PC-9 (cell line): ENCODE data around the gene ADAMTS7. TPM values are rescaled to one million over a fixed set of nuclear protein-coding genes. Genes with fewer than 3 reads are reported as not detected.
A peak's percentile ranks its signal among the peaks of the same experiment; 100 is the strongest.
"Not testable (repeated sequence)": the region's sequence is repeated elsewhere in the genome, so short reads cannot be mapped to it uniquely, and the experiment has no call there.

Experiments used
- BruUV-seq: library from RNA; stranded (reverse); fragments of 400-500 nt; replicated peaks from 2 replicates; lab custom pipeline; 2021; lab: Mats Ljungman, UMichigan
- CTCF ChIA-PET: fragments of 300-600 bp; sonication (Branson Sonifier 250); formaldehyde crosslinking; loops from one replicate; lab custom pipeline; 2022; ENCODE audit warnings: antibody characterized with exemption; lab: Charles Lee
- POLR2A ChIA-PET: fragments of 300-600 bp; sonication (Branson Sonifier 250); formaldehyde crosslinking; loops from one replicate; lab custom pipeline; 2022; ENCODE audit warnings: antibody characterized with exemption; ENCODE audit not compliant: unreplicated experiment; lab: Charles Lee
- DNase-seq, 2 experiments: peaks; one replicate each; pipeline versions ENCODE4 v3.0.0 to v3.0.0-alpha.2; 2015 to 2022; ENCODE audit warnings: mixed read lengths in 1 of 2
- H2AFZ ChIP-seq: fragments of 200-600 bp; sonication (generic); 2 replicates; pipeline ENCODE4 v1.8.1; 2017; ENCODE audit warnings: antibody characterized with exemption
- H3F3A ChIP-seq: fragments of 200-600 bp; sonication (generic); 2 replicates; pipeline ENCODE4 v1.8.1; 2017; ENCODE audit warnings: antibody characterized with exemption, mild to moderate bottlenecking, low read depth; ENCODE audit not compliant: insufficient read depth
- H3K27ac ChIP-seq: fragments of 200-600 bp; sonication (generic); 2 replicates; pipeline ENCODE4 v1.6.1; 2016; ENCODE audit warnings: mixed run types
- H3K27me3 ChIP-seq: fragments of 200-600 bp; sonication (generic); 2 replicates; pipeline ENCODE4 v1.6.1; 2016; ENCODE audit warnings: low read depth, mixed run types; ENCODE audit not compliant: insufficient read depth
- H3K36me3 ChIP-seq: fragments of 200-600 bp; sonication (generic); 2 replicates; pipeline ENCODE4 v1.6.1; 2016; ENCODE audit warnings: low read depth, mixed run types
- H3K4me1 ChIP-seq: fragments of 200-600 bp; sonication (generic); replicated peaks from 2 replicates; pipeline ENCODE4 v1.6.1; 2016; ENCODE audit warnings: mixed run types; ENCODE audit not compliant: insufficient read depth
- H3K4me2 ChIP-seq: fragments of 200-600 bp; sonication (generic); 2 replicates; pipeline ENCODE4 v1.6.1; 2017; ENCODE audit warnings: mixed run types
- H3K4me3 ChIP-seq: fragments of 200-600 bp; sonication (generic); 2 replicates; pipeline ENCODE4 v1.6.1; 2016; ENCODE audit warnings: mixed run types
- H3K79me2 ChIP-seq: fragments of 200-600 bp; sonication (generic); 2 replicates; pipeline ENCODE4 v1.6.1; 2017; ENCODE audit warnings: low read depth, mixed run types
- H3K9me2 ChIP-seq: fragments of 200-600 bp; sonication (generic); 2 replicates; pipeline ENCODE4 v1.8.1; 2017; ENCODE audit warnings: mild to moderate bottlenecking; ENCODE audit not compliant: insufficient read depth
- H3K9me3 ChIP-seq: fragments of 200-600 bp; sonication (generic); 2 replicates; pipeline ENCODE4 v1.8.1; 2016; ENCODE audit warnings: low read depth; ENCODE audit not compliant: insufficient read depth
- H4K20me1 ChIP-seq: fragments of 200-600 bp; sonication (generic); 2 replicates; pipeline ENCODE4 v1.8.1; 2017; ENCODE audit not compliant: insufficient read depth
- CTCF ChIP-seq: fragments of 200-600 bp; sonication (generic); conservative IDR thresholded peaks from 2 replicates; pipeline ENCODE4 v1.6.1; 2017; ENCODE audit warnings: mixed run types, antibody characterized with exemption, mild to moderate bottlenecking, moderate library complexity
- EZH2 ChIP-seq: fragments of 200-600 bp; sonication (generic); IDR thresholded peaks from 2 replicates; pipeline ENCODE4 v1.8.0; 2017; ENCODE audit warnings: antibody characterized with exemption, low read depth
- intact Hi-C: fragments of 100-400 bp; cut with micrococcal nuclease; formaldehyde crosslinking; loops from one replicate; pipeline ENCODE4 v1.10.0; 2022; ENCODE audit not compliant: unreplicated experiment
- total RNA-seq: library from RNA; stranded (reverse); gene quantifications from 2 replicates; pipeline ENCODE4 v1.2.3, GENCODE V29; 2021

The ADAMTS7 gene
- total RNA-seq, 1 experiment from 2014 or later = 1.3 TPM

GRCh38 chr15:78758486-78759200 is 52.6 kb downstream of the ADAMTS7 start:
- CTCF ChIA-PET, POLR2A ChIA-PET: not testable (repeated sequence)

GRCh38 chr15:78758084-78758483 is 53.2 kb downstream of the ADAMTS7 start:
- CTCF ChIA-PET, intact Hi-C loops, H3K9me3 ChIP-seq, DNase-seq, H3K9me2 ChIP-seq, H3K4me2 ChIP-seq, H3K4me1 ChIP-seq, H3K27ac ChIP-seq, H3K79me2 ChIP-seq, BruUV-seq, H2AFZ ChIP-seq, H3F3A ChIP-seq, H3K27me3 ChIP-seq, H3K4me3 ChIP-seq, POLR2A ChIA-PET, H4K20me1 ChIP-seq, H3K36me3 ChIP-seq: not testable (repeated sequence)

More at GRCh38 chr15:78758486-78759200, 52.6 kb downstream of the ADAMTS7 start:
- H3K4me1 ChIP-seq, H3K27me3 ChIP-seq, H3K9me3 ChIP-seq, intact Hi-C loops, H3K4me2 ChIP-seq, H3K36me3 ChIP-seq, H4K20me1 ChIP-seq, H3K27ac ChIP-seq, H3K79me2 ChIP-seq, BruUV-seq, DNase-seq, H3F3A ChIP-seq, H3K9me2 ChIP-seq, H3K4me3 ChIP-seq, H2AFZ ChIP-seq: not testable (repeated sequence)

- no peak for TF ChIP-seq EZH2
- TF ChIP-seq CTCF = no peak
- no peak for DNase-seq
- Histone ChIP-seq H2AFZ (no peak overlapping the region), H3K27me3 (no peaks in the 10 kb centered on the region), H3K9me2 (no peaks in the 10 kb centered on the region), H3K4me2 (no peak overlapping the region), H3K27ac (no peak overlapping the region), H3K36me3 (no peaks in the 10 kb centered on the region), H3K4me3 (no peak overlapping the region), H3K4me1 (0 out of 2 replicates have a peak, but pooled peaks cover 4% of the 10 kb centered on the region), H3K9me3 (no peaks in the 10 kb centered on the region), H3F3A (no peaks in the 10 kb centered on the region; the same call in 1 of the 2 replicates), H3K79me2 (no peaks in the 10 kb centered on the region), H4K20me1 (no peaks in the 10 kb centered on the region)
- BruUV-seq = no TSS peak
- intact Hi-C loops = loop anchor here (2.0 kb wide), 1 partner anchor 427 kb away; no protein-coding TSS in a partner anchor
- ChIA-PET CTCF (no interaction called here), POLR2A (no interaction called here)
These were observed 53.7 kb downstream of the ADAMTS7 start for GRCh38 chr15:78757636-78757905.

GRCh38 chr15:78756781-78757635 is 54.3 kb downstream of the ADAMTS7 start:
- intact Hi-C loops = loop anchor here (2.0 kb wide), 1 partner anchor 428 kb away; no protein-coding TSS in a partner anchor
- H3K36me3 ChIP-seq = not testable (repeated sequence)

More at GRCh38 chr15:78756781-78757635, 54.3 kb downstream of the ADAMTS7 start:
- not testable (repeated sequence) for H3K27ac ChIP-seq, H3K9me2 ChIP-seq, H3K9me3 ChIP-seq, H3K79me2 ChIP-seq, H2AFZ ChIP-seq, BruUV-seq, H3K4me3 ChIP-seq, H3F3A ChIP-seq, H4K20me1 ChIP-seq, H3K4me1 ChIP-seq, H3K27me3 ChIP-seq, H3K4me2 ChIP-seq
- CTCF ChIA-PET = interaction anchor here (0.6 kb wide), 1 partner anchor 246 kb away, joined by 3 read pairs; no protein-coding TSS in a partner anchor
- POLR2A ChIA-PET = interaction anchor here (0.5 kb wide), 1 partner anchor 626 kb away, joined by 7 read pairs; no protein-coding TSS in a partner anchor
- DNase-seq = peak; percentile 51 to 66
